Panc1 (cell line): ENCODE data around the gene DCBLD2. TPM values are rescaled to one million over a fixed set of nuclear protein-coding genes. Genes with fewer than 3 reads are reported as not detected.

ENCODE experiments used
- ATAC-seq: fragments of 200-7000 bp; cut with Tn5 transposase; 2 replicates; pipeline ENCODE4 v1.9.1; 2020; ENCODE audit warnings: mild to moderate bottlenecking, moderate library complexity
- BruUV-seq: library from RNA; stranded (reverse); fragments of 400-500 nt; replicated peaks from 2 replicates; lab custom pipeline; 2021; lab: Mats Ljungman, UMichigan
- CTCF ChIA-PET: fragments of 300-600 bp; sonication (Branson Sonifier 250); formaldehyde crosslinking; loops from one replicate; lab custom pipeline; 2022; ENCODE audit warnings: antibody characterized with exemption; lab: Charles Lee
- POLR2A ChIA-PET: fragments of 300-600 bp; sonication (Branson Sonifier 250); formaldehyde crosslinking; loops from one replicate; lab custom pipeline; 2022; ENCODE audit warnings: antibody characterized with exemption; lab: Charles Lee
- DNase-seq: peaks from one replicate; pipeline ENCODE4 v3.0.0-alpha.2; 2010; ENCODE audit warnings: low read depth, low spot score
- H3K27ac ChIP-seq: 2 replicates; pipeline ENCODE4 v1.5.1; 2011; ENCODE audit warnings: mild to moderate bottlenecking, low read length, inconsistent platforms
- H3K27me3 ChIP-seq: fragments of 200-500 bp; sonication (Bioruptor generic); 2 replicates; pipeline ENCODE4 v1.6.0; 2014; ENCODE audit warnings: low read length, inconsistent platforms; ENCODE audit not compliant: control insufficient read depth, insufficient read depth
- H3K36me3 ChIP-seq: fragments of 200-500 bp; sonication (Bioruptor generic); 2 replicates; pipeline ENCODE4 v1.5.1; 2014; ENCODE audit warnings: inconsistent platforms, mild to moderate bottlenecking, low read length, moderate library complexity; ENCODE audit not compliant: control insufficient read depth, insufficient read depth
- H3K4me1 ChIP-seq: 2 replicates; pipeline ENCODE4 v1.5.1; 2011; ENCODE audit warnings: inconsistent platforms, mild to moderate bottlenecking, low read length, moderate library complexity; ENCODE audit not compliant: control insufficient read depth, insufficient read depth
- H3K4me3 ChIP-seq, 2 experiments: 2 replicates each; pipeline ENCODE4 v1.5.1; 2011 to 2012; ENCODE audit warnings: low read depth in 2 of 2, low read length in 2 of 2, mild to moderate bottlenecking in 2 of 2, inconsistent platforms in 1 of 2, moderate library complexity in 1 of 2
- H3K9me3 ChIP-seq: fragments of 200-500 bp; sonication (Bioruptor generic); 2 replicates; pipeline ENCODE4 v1.5.1; 2014; ENCODE audit warnings: low read depth, mild to moderate bottlenecking, inconsistent platforms, low read length, moderate library complexity; ENCODE audit not compliant: control insufficient read depth, insufficient read depth
- CTCF ChIP-seq: fragments of 450-650 bp; IDR thresholded peaks from 2 replicates; pipeline ENCODE4 v1.5.1; 2017; ENCODE audit warnings: mild to moderate bottlenecking
- POLR2AphosphoS5 ChIP-seq: IDR thresholded peaks from 2 replicates; pipeline ENCODE4 v1.6.1; 2012; ENCODE audit warnings: mild to moderate bottlenecking, low read depth, low read length, moderate library complexity
- SIN3A ChIP-seq: IDR thresholded peaks from 2 replicates; pipeline ENCODE4 v1.6.1; 2012; ENCODE audit warnings: low read depth, mild to moderate bottlenecking, low read length, moderate library complexity, borderline replicate concordance; ENCODE audit not compliant: insufficient read depth
- TCF7L2 ChIP-seq: IDR thresholded peaks from 2 replicates; pipeline ENCODE4 v1.6.1; 2011; ENCODE audit warnings: mild to moderate bottlenecking, low read depth, low read length, inconsistent platforms
- in situ Hi-C: cut with HindIII; loops from 2 replicates; pipeline ENCODE4 v1.10.0; 2016; ENCODE audit warnings: low sequenced_read_pairs, low pct_unique_long_range_greater_than_20kb
- intact Hi-C: fragments of 100-400 bp; cut with micrococcal nuclease; formaldehyde crosslinking; loops from one replicate; pipeline ENCODE4 v1.10.0; 2022; ENCODE audit not compliant: unreplicated experiment
- total RNA-seq: library from RNA; stranded (reverse); gene quantifications from one replicate; pipeline ENCODE4 v1.2.1, GENCODE V29; 2021; ENCODE audit not compliant: unreplicated experiment
- TF ChIP-seq, protein P1 (sequence below), 2 experiments: IDR thresholded peaks; 2 replicates each; pipeline ENCODE4 v1.6.1; 2011 to 2012; ENCODE audit warnings: low read depth in 2 of 2, control low read depth in 1 of 2, low read length in 1 of 2, mild to moderate bottlenecking in 1 of 2, moderate library complexity in 1 of 2; ENCODE audit not compliant: insufficient read depth in 1 of 2

The DCBLD2 gene
- total RNA-seq, 1 experiment from 2014 or later: 54.4 TPM

- no peaks in the 10 kb centered on the region for H3K4me1 ChIP-seq
Measured at GRCh38 chr3:98848108-98848507, 53.4 kb downstream of the DCBLD2 start.

GRCh38 chr3:98846101-98846500 is 55.4 kb downstream of the DCBLD2 start:
- H3K27ac ChIP-seq: no peak overlapping the region
- H3K4me1 ChIP-seq: no peaks in the 10 kb centered on the region
- in situ Hi-C loops (no loop called here), intact Hi-C loops (no loop called here)
- H3K9me3 ChIP-seq: no peaks in the 10 kb centered on the region
- no peak for TF ChIP-seq SIN3A
- no peak for TF ChIP-seq CTCF
- TF ChIP-seq, protein P1, sequence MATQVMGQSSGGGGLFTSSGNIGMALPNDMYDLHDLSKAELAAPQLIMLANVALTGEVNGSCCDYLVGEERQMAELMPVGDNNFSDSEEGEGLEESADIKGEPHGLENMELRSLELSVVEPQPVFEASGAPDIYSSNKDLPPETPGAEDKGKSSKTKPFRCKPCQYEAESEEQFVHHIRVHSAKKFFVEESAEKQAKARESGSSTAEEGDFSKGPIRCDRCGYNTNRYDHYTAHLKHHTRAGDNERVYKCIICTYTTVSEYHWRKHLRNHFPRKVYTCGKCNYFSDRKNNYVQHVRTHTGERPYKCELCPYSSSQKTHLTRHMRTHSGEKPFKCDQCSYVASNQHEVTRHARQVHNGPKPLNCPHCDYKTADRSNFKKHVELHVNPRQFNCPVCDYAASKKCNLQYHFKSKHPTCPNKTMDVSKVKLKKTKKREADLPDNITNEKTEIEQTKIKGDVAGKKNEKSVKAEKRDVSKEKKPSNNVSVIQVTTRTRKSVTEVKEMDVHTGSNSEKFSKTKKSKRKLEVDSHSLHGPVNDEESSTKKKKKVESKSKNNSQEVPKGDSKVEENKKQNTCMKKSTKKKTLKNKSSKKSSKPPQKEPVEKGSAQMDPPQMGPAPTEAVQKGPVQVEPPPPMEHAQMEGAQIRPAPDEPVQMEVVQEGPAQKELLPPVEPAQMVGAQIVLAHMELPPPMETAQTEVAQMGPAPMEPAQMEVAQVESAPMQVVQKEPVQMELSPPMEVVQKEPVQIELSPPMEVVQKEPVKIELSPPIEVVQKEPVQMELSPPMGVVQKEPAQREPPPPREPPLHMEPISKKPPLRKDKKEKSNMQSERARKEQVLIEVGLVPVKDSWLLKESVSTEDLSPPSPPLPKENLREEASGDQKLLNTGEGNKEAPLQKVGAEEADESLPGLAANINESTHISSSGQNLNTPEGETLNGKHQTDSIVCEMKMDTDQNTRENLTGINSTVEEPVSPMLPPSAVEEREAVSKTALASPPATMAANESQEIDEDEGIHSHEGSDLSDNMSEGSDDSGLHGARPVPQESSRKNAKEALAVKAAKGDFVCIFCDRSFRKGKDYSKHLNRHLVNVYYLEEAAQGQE (IDR thresholded peaks at IDR 0.05; ENCODE audit: insufficient read depth in 1 of 2, low read depth in 2 of 2, low read length in 1 of 2): no peak
- no peak for TF ChIP-seq POLR2AphosphoS5
- TF ChIP-seq TCF7L2: no peak
- no peaks in the 10 kb centered on the region for H3K27me3 ChIP-seq
- ATAC-seq (no peak), DNase-seq (no peak)
- ChIA-PET POLR2A (no interaction called here), CTCF (no interaction called here)
- BruUV-seq: TSS peak; percentile 3
- no peak overlapping the region for H3K4me3 ChIP-seq
- no peaks in the 10 kb centered on the region for H3K36me3 ChIP-seq

More at GRCh38 chr3:98848108-98848507, 53.4 kb downstream of the DCBLD2 start:
- POLR2A ChIA-PET: no interaction called here
- ATAC-seq: no peak
- Histone ChIP-seq H3K36me3 (no peaks in the 10 kb centered on the region), H3K27me3 (no peaks in the 10 kb centered on the region), H3K4me3 (no peak overlapping the region), H3K27ac (no peak overlapping the region), H3K9me3 (no peaks in the 10 kb centered on the region)
- intact Hi-C loops: no loop called here
- no TSS peak for BruUV-seq
- TF ChIP-seq POLR2AphosphoS5 (no peak), TCF7L2 (no peak), CTCF (no peak)
- DNase-seq: no peak
- CTCF ChIA-PET: no interaction called here
- in situ Hi-C loops: no loop called here
